HG03521 (cell line): Measurements from ENCODE around the gene DDX21.
"Not testable (repeated sequence)": the region's sequence is repeated elsewhere in the genome, so short reads cannot be mapped to it uniquely, and the experiment has no call there.

Source experiments
- ATAC-seq: cut with Tn5 transposase; IDR thresholded peaks from one replicate; pipeline ENCODE4 v1.9.1; 2021; ENCODE audit warnings: mild to moderate bottlenecking, moderate library complexity; ENCODE audit not compliant: unreplicated experiment

DDX21 gene

DNA sequence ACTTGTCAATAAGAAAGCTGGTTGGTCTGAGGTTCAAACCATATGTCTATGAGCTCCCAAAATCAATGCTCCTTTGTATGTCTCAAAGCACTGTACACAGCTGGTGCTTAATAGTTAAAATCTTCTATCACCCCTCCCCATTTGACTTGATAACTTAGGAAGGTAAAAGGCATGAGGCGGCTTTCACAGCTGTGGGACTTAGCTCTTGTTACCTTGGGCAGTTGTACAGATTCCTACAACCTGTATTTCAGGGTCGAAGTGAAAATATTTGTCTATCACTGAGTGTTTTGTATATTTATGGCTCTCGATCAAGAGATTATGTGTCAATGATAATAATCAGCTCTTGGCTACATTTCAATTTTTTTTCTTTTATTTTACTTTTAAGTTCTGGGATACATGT, 31.6 kb downstream of the DDX21 start:
- ATAC-seq = no peak

DNA sequence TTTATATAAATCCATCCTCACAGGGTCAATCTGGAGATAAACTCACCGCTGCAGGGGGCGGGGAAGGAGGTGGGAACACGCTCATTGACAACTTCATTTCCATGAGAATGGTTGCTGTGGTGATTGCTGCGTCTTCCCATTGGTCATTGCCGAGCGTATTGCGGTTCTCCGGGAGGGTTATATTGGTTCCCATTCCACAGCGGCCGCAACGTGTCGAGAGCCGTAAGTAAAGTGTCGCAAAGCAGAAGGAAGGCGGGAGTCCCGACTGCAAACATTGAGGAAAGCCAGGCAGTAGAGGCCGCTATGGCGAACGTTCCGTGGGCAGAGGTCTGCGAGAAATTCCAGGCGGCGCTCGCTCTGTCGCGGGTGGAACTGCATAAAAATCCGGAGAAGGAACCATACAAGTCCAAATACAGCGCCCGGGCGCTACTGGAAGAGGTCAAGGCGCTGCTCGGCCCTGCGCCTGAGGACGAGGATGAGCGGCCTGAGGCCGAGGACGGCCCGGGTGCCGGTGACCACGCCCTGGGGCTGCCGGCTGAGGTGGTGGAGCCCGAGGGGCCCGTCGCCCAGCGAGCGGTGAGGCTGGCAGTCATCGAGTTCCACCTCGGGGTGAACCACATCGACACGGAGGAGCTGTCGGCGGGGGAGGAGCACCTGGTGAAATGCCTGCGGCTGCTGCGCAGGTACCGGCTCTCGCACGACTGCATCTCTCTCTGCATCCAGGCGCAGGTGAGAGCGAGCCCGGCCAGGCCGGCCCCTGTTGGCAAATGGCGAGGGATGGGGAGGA, 32.8 kb downstream of the DDX21 start, which contains the start of gene KIFBP:
Gene KIFBP, plus strand, starts transcription at position 274 of the 787 bp plus-strand sequence. Its CDS starts 30 bp downstream, at position 304.
- peak; percentile 72 for ATAC-seq

DNA sequence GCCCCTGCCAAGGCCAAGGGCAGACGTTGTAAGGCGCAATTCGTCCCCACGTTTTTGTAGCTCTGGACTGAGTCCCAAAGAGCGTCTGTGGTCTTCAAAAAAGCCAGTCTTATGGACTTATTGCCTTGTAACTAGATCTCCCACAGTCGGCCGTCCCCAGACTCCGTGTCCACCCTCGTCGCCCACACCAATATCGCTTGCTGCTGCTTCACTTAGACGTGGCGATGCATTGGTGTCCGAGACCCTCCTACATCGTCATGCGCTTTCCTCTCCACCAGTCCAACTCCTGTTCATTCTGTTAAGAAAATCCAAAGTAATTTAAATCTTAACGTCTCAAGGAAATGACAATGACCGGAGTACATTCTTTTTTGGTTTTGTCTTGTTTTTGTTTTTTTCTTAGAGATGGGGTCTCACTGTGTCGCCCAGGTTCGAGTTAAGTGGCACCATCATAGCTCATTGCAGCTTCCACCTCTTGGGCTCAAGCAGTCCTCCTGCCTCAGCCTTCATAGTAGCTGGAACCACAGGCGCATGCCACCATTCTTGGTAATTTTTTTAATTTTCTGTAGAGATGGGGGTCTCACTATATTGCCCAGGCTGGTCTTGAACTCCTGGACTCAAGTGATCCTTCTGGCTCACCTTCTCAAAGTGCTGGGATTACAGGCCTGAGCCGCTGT, 33.5 kb downstream of the DDX21 start:
- ATAC-seq = no peak

DNA sequence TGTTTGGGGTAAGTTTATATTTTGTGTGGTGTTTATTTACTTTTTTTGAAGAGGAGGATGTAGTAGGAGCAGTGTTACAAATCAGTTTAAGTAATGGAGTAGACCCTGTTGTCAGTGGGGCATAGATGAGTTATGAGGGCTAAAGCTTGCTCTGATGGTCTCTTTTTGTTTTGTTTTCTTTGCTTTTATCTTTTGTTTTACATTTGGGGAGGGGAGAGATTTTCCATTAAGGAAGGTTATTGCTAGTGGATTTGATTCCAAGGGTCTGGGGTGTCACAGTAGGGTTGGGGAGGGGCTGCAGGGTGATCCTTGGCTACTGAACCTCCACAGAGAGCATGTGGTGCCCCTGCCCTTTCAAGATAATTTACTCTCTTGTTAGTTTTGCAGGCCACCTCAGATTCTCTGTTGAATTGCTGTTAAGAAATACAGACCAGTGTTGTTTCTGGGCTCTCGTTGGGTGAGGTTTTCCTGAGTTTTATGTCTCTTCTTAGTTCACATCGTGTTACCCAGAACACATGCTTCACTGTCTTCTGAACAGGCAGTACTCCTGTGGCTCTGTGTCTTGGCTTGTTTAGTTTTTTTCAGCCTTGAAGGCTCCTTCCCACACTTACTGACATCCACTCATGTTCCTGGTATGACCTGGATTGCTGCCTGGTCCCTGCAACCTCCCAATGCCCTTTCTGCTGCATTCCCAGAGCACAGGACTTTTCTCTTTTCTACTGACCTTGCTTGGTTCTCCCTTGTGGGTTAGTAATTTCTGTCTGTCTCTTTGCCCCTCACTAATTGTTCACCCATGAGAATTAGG, 36.9 kb downstream of the DDX21 start:
- no peak for ATAC-seq

DNA sequence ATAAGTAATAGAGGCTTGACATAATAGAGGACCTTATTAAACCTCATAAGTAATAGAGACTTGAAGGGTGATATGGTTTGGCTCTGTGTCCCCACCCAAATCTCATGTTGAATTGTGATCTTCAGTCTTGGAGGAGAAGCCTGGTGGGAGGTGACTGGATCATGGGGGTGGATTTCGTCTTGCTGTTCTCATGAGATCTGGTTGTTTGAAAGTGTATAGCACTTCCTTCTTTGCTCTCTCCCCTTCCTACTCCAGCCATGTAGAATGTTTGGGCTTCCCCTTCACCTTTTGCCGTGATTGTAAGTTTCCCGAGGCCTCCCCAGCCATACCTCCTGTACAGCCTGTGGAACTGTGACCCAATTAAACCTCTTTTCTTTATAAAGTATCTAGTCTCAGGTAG, 41.2 kb downstream of the DDX21 start:
- no peak for ATAC-seq

DNA sequence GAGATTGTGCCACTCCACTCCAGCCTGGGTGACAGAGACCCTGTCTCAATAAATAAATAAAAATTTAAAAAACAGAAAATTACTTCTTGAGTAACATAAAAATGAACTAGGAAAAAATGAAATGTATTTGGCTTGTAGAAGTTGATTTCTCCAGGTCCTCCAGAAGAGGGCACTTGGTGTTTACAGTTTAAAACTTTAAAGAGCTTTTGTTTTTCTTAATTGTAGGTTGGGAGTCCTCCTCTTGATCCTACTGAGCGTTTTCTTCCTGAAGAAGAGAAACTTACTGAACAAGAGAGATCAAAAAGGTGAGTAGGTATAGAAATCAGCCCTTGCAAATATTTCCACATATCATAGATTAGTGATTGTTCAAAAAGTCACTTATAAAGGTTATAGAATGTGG, 48.9 kb downstream of the DDX21 start:
- ATAC-seq = no peak

DNA sequence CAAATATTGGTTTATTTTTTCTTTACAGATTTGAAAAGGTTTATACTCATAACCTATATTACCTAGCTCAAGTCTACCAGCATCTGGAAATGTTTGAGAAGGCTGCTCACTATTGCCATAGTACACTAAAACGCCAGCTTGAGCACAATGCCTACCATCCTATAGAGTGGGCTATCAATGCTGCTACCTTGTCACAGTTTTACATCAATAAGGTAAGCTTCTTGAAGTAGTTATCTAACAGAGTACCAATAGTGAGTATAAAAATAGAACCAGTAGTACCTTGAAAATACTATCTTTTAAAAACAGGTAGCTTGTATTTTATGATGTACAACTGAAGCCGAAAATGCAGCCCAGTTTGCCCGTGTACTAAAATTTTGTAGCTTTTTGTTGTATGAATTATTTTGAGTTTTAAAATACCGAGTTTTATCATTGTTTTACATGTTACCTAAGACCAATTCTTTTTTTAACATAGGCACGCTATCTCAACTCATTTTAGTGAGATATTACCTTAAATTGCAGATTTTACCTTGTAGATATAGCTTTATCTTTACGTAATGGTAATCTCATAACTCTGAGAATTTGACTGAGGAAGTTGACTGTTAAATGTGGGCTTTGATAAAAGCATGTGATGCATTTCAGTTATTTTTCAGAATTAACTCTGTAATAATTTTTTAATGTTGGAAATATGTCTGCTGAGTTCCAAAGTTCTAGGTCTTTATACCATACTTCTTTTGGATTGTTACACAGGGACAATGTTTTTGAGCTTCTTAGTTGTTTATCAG, 49.9 kb downstream of the DDX21 start:
- no peak for ATAC-seq

DNA sequence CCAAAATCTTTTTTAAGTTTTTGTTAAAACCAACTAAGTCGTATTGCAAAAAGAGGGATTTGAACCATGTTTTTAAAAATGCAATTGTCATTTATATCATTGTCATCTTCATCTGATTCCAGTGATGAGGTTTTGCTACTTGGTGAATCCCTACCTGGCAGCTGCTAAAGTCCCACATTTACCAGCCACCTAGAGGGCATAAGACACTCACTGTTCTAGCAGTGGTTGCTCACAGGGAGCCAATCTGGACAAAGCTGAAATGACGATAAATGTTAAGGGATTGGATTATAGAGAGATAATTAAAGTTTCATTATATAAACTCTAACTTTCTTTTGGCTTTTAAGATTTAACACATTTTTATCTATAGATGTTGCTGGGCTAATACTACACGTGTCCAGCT, 51.3 kb downstream of the DDX21 start:
- no peak for ATAC-seq

DNA sequence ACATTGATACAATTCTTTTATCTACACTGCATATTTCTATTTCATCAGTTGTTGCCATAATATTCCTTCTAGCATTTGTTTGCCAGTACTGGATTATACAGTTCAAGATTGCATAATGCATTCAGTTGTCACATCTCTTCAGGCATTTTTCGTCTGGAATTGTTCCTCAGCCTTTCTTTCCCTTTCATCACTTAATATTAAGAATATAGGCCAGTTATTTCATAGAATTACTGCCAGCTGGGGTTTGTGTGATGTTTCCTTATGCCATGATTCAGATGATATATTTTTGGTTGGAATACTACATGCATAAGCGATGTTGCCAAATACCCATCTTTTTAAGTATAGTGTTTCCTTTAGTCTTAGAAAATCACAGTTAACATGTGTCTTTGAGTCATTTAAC, 53.4 kb downstream of the DDX21 start:
- no peak for ATAC-seq

DNA sequence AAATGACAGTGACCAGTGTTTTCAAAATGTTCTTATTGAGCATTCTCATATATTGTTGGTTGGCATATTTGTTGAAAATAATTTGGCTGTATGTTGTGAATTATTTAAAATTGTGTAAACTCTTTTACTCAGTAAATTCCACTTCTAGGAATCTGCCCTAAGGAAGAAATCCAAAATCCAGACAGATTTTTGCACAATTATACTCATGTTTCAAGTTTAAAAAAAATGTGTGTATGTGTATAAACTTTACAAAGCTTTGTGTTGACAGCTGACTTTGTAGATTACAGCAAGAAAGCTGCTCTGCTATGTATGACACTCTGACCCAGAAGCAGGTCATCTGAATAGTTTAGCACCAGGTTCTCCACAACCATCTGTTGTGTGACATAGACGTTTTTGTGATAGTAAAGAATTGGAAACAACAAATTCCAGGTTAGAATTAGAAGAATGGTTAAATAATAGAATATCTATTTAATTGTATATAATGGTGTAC, 54.2 kb downstream of the DDX21 start:
- no peak for ATAC-seq

DNA sequence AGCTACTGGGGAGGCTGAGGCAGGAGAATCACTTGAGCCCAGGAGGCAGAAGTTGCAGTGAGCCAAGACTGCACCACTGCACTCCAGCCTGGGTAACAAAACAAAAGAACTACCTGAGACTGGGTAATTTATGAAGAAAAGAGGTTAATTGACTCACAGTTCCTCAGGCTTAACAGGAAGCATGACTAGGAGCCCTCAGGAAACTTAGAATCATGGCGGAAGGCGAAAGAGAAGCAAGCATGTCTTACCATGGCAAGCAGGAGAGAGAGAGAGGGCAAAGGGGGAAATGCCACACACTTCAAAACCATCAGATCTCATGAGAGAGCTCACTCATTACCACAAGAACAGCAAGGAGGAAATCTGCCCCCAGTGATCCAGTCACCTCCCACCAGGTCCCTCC, 56.8 kb downstream of the DDX21 start:
- not testable (repeated sequence) for ATAC-seq

DNA sequence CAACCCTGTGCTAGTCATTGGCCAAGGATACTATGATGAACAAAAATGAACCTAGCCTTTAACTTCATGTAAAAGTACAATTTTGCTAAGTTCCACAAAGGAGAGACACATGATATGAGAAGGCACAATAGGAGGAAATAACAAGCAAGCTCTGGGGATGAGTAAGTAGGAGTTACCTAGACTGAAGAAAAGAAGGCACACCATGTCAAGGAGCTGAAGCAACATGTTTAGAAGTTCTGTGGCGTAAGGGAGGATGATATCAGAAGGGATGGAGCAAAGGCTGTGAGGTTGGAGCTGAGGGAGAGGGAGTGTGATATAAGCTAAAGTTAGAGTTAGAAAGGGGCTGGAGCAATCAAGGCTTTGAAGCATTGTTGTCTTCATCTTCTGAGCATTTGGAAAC, 58.2 kb downstream of the DDX21 start:
- no peak for ATAC-seq

DNA sequence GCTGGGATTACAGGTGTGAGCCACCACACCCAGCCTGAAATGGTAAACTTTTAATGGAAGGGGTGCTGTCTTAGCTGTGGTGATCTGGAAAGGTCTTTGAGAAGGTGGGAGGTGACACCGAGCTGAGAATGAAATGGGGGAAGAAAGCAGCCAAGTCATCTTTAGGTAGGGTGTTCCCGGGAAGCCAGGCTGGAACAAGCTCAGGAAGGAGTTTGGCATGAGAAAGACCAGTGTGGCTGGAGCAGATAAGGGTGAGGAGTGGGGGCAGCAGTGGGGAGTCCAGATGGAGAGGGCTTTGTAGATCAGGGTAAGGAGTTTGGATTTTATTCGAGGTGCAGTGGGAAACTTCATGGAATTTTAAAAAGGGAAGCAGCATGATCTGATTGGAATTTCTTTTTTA, 62.6 kb downstream of the DDX21 start:
- ATAC-seq = no peak

DNA sequence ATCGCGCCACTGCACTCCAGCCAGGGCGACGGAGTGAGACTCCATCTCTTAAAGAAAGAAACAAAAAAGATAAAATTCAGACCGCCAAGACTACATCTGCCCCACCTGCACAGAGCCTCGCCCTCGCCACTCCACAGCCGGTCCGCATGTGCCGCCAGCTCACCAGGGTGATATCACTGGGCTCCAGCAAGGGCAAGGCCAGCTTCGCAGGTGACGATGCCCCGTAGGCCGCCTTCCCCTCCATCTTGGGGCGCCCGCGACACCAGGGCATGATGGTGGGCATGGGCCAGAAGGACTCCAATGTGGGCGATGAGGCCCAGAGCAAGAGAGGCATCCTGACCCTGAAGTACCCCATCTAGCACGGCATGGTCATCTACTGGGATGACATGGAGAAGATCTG, 66.6 kb downstream of the DDX21 start:
- ATAC-seq = no peak

DNA sequence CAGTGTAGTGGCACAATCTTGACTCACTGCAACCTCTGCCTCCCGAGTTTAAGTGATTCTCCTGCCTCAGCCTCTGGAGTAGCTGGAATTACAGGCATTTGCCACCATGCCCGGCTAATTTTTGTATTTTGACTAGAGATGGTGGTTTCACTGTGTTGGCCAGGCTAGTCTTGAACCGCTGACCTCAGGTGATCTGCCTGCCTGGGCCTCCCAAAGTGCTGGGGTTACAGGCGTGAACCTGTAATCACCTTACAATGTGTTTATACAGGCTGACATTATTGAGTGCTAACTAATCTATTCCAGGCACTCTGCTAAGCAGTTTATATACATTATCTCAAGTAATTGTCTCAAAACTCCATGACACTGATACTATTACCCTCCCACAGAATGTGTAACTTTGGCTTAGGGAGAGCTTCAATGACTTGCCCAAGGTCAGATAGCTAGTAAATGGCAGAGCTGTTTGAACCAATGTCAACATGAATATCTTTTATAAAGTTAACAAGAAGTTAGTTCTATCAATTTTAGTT, 69.5 kb downstream of the DDX21 start:
- no peak for ATAC-seq

DNA sequence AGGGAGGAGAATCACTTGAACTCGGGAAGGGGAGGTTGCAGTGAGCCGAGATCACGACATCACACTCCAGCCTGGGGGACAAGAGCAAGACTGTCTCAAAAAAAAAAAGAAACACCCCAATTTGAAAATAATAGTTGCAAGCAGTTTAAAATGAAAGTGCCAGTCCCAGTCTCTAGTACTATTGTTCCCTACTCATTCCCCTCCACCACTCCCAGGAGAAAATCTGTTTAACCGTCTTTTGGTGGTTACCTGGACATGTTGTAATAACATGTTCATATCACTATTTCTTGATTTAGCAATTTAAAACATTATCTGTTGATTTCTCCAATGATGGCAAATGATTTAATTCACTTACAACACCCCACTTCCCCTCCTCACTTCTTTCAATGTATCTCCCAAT, 77.3 kb downstream of the DDX21 start:
- ATAC-seq = no peak
